HCT116 (cell line): ENCODE results near the gene PRKCH. TPM values are rescaled to one million over a fixed set of nuclear protein-coding genes. Genes with fewer than 3 reads are reported as not detected.

ENCODE experiments used
- ATAC-seq: fragments of 200-7000 bp; cut with Tn5 transposase; 2 replicates; pipeline ENCODE4 v1.9.1; 2020; ENCODE audit warnings: mild to moderate bottlenecking, moderate library complexity
- BruUV-seq: library from RNA; stranded (reverse); fragments of 400-500 nt; replicated peaks from 2 replicates; lab custom pipeline; 2021; lab: Mats Ljungman, UMichigan
- CTCF ChIA-PET: fragments of 300-600 bp; sonication (Branson Sonifier 250); formaldehyde crosslinking; loops from one replicate; lab custom pipeline; 2021; ENCODE audit warnings: antibody characterized with exemption; lab: Charles Lee
- POLR2A ChIA-PET: fragments of 300-600, 350-600 bp; sonication (Branson Sonifier 250); formaldehyde crosslinking; loops from one replicate; lab custom pipeline; 2021; ENCODE audit warnings: antibody characterized with exemption; lab: Charles Lee
- RAD21 ChIA-PET, 2 experiments: fragments of 300-600 bp; sonication (Branson Sonifier 250); formaldehyde crosslinking; loops; one replicate each; lab custom pipeline; 2023; ENCODE audit warnings: low total read pairs in 2 of 2; ENCODE audit not compliant: uncharacterized antibody in 2 of 2, unreplicated experiment in 2 of 2, low non-redundant PET in 1 of 2; lab: Charles Lee
- DNase-seq: peaks from one replicate; pipeline ENCODE4 v3.0.0-alpha.2; 2010; ENCODE audit warnings: low read depth, low spot score
- H2AFZ ChIP-seq: fragments of 200-600 bp; shearing (Covaris generic), sonication (generic); 2 replicates; pipeline ENCODE4 v1.6.1; 2017; ENCODE audit warnings: low read depth, mixed run types, mixed read lengths, antibody characterized with exemption, low read length; ENCODE audit not compliant: poor library complexity, severe bottlenecking
- H3K27ac ChIP-seq: 2 replicates; pipeline ENCODE4 v1.5.1; 2012; ENCODE audit warnings: low read depth, low read length
- H3K27me3 ChIP-seq: fragments of 200-600 bp; sonication (generic); 2 replicates; pipeline ENCODE4 v1.6.1; 2016; ENCODE audit warnings: mixed run types, low read length, mixed read lengths; ENCODE audit not compliant: insufficient read depth
- H3K36me3 ChIP-seq, 2 experiments: fragments of 200-500 bp in 1 of 2; fragments of 200-600 bp in 1 of 2; sonication (Bioruptor generic) in 1 of 2; sonication (generic) in 1 of 2; 2 replicates each; pipeline versions ENCODE4 v1.5.1 to v1.6.1; 2014 to 2016; ENCODE audit warnings: low read length in 2 of 2, inconsistent platforms in 1 of 2, mixed read lengths in 1 of 2, mixed run types in 1 of 2; ENCODE audit not compliant: insufficient read depth in 2 of 2, control insufficient read depth in 1 of 2
- H3K4me1 ChIP-seq, 2 experiments: fragments of 200-600 bp in 1 of 2; sonication (generic) in 1 of 2; 2 replicates each; pipeline versions ENCODE4 v1.5.1 to v1.6.1; 2012 to 2017; ENCODE audit warnings: low read length in 2 of 2, inconsistent platforms in 1 of 2, mild to moderate bottlenecking in 1 of 2, mixed read lengths in 1 of 2, mixed run types in 1 of 2, moderate library complexity in 1 of 2; ENCODE audit not compliant: insufficient read depth in 2 of 2, control insufficient read depth in 1 of 2
- H3K4me2 ChIP-seq: fragments of 200-600 bp; sonication (generic); 2 replicates; pipeline ENCODE4 v1.6.1; 2017; ENCODE audit warnings: mixed run types, low read length, mixed read lengths
- H3K4me3 ChIP-seq, 2 experiments: fragments of 200-600 bp in 1 of 2; sonication (generic) in 1 of 2; replicated peaks in 1 of 2; 2 replicates each; pipeline ENCODE4 v1.5.1; 2011 to 2016; ENCODE audit warnings: low read length in 2 of 2, control low read depth in 1 of 2, low read depth in 1 of 2, mild to moderate bottlenecking in 1 of 2, mixed read lengths in 1 of 2, mixed run types in 1 of 2
- H3K79me2 ChIP-seq: fragments of 200-600 bp; sonication (generic); 2 replicates; pipeline ENCODE4 v1.6.1; 2017; ENCODE audit warnings: mild to moderate bottlenecking, mixed run types, low read length, moderate library complexity, mixed read lengths; ENCODE audit not compliant: insufficient read depth
- H3K9ac ChIP-seq: fragments of 200-600 bp; sonication (generic); 2 replicates; pipeline ENCODE4 v1.6.1; 2016; ENCODE audit warnings: low read length, mixed read lengths
- H3K9me2 ChIP-seq: fragments of 200-600 bp; sonication (generic), shearing (Covaris generic); 2 replicates; pipeline ENCODE4 v1.6.1; 2017; ENCODE audit warnings: mixed run types, mild to moderate bottlenecking, moderate library complexity; ENCODE audit not compliant: insufficient read depth
- H3K9me3 ChIP-seq, 2 experiments: fragments of 200-500 bp in 1 of 2; fragments of 200-600 bp in 1 of 2; sonication (Bioruptor generic) in 1 of 2; sonication (generic) in 1 of 2; 2 replicates each; pipeline ENCODE4 v1.6.1; 2014 to 2017; ENCODE audit warnings: low read length in 2 of 2, mixed read lengths in 2 of 2, inconsistent platforms in 1 of 2, low read depth in 1 of 2, mild to moderate bottlenecking in 1 of 2, mixed run types in 1 of 2, moderate library complexity in 1 of 2; ENCODE audit not compliant: control insufficient read depth in 1 of 2, insufficient read depth in 1 of 2
- H4K20me1 ChIP-seq: fragments of 200-600 bp; sonication (generic), shearing (Covaris generic); 2 replicates; pipeline ENCODE4 v1.6.1; 2017; ENCODE audit warnings: mixed run types, mild to moderate bottlenecking, moderate library complexity; ENCODE audit not compliant: insufficient read depth
- ATF3 ChIP-seq: IDR thresholded peaks from 2 replicates; pipeline ENCODE4 v1.6.1; 2012
- CBX3 ChIP-seq: IDR thresholded peaks from 2 replicates; pipeline ENCODE4 v1.6.1; 2012; ENCODE audit warnings: low read depth
- CEBPB ChIP-seq: IDR thresholded peaks from 2 replicates; pipeline ENCODE4 v1.6.1; 2012; ENCODE audit warnings: low read depth
- CTCF ChIP-seq, 3 experiments: fragments of 200-600 bp in 1 of 3; sonication (generic) in 1 of 3; IDR thresholded peaks in 2 of 3; conservative IDR thresholded peaks in 1 of 3; 2 replicates each; pipeline ENCODE4 v1.5.1; 2012 to 2017; ENCODE audit warnings: low read depth in 2 of 3, low read length in 2 of 3, antibody characterized with exemption in 1 of 3, borderline replicate concordance in 1 of 3, control low read depth in 1 of 3, mild to moderate bottlenecking in 1 of 3, mixed read lengths in 1 of 3, mixed run types in 1 of 3, moderate library complexity in 1 of 3; ENCODE audit not compliant: insufficient read depth in 1 of 3
- ELF1 ChIP-seq: IDR thresholded peaks from 2 replicates; pipeline ENCODE4 v1.6.1; 2012; ENCODE audit warnings: low read depth, borderline replicate concordance
- EZH2phosphoT487 ChIP-seq: fragments of 200-600 bp; IDR thresholded peaks from 2 replicates; pipeline ENCODE4 v1.6.1; 2018; ENCODE audit warnings: antibody characterized with exemption, borderline replicate concordance
- FOSL1 ChIP-seq: IDR thresholded peaks from 2 replicates; pipeline ENCODE4 v1.6.1; 2012; ENCODE audit warnings: low read depth
- POLR2A ChIP-seq: IDR thresholded peaks from 2 replicates; pipeline ENCODE4 v1.7.0; 2011; ENCODE audit warnings: borderline replicate concordance; ENCODE audit not compliant: insufficient read depth, insufficient read length; ENCODE audit errors: extremely low read depth
- RAD21 ChIP-seq: IDR thresholded peaks from 2 replicates; pipeline ENCODE4 v1.6.1; 2012; ENCODE audit warnings: low read depth, mild to moderate bottlenecking
- REST ChIP-seq: IDR thresholded peaks from 2 replicates; pipeline ENCODE4 v1.6.1; 2012; ENCODE audit warnings: low read depth
- SP1 ChIP-seq: IDR thresholded peaks from 2 replicates; pipeline ENCODE4 v1.6.1; 2012; ENCODE audit warnings: low read depth
- TCF7L2 ChIP-seq: IDR thresholded peaks from 2 replicates; pipeline ENCODE4 v1.7.0; 2011; ENCODE audit warnings: borderline replicate concordance, inconsistent platforms; ENCODE audit not compliant: insufficient read depth, insufficient read length; ENCODE audit errors: extremely low read depth
- ZNF274 ChIP-seq: fragments of 200-500 bp; sonication (Bioruptor generic); IDR thresholded peaks from 2 replicates; pipeline ENCODE4 v1.6.1; 2014; ENCODE audit warnings: mild to moderate bottlenecking, low read depth, low read length, inconsistent platforms
- intact Hi-C: fragments of 100-400 bp; cut with micrococcal nuclease; formaldehyde crosslinking; loops from 2 replicates; pipeline ENCODE4 v1.10.0; 2022
- total RNA-seq: library from RNA; stranded (reverse); gene quantifications from one replicate; pipeline ENCODE4 v1.2.1, GENCODE V29; 2021; ENCODE audit not compliant: unreplicated experiment

PRKCH gene
- total RNA-seq, 1 experiment from 2014 or later, result 16.6 TPM

GRCh38 chr14:61472801-61473376 is 151.5 kb downstream of the PRKCH start:
- H3K9ac ChIP-seq, result no peak overlapping the region
- no peaks in the 10 kb centered on the region for H3K36me3 ChIP-seq
- ATAC-seq (no peak), DNase-seq (no peak)
- intact Hi-C loops, result no loop called here
- no peaks in the 10 kb centered on the region for H3K79me2 ChIP-seq
- ChIA-PET POLR2A (no interaction called here), CTCF (interaction anchor here (1.6 kb wide), 1 partner anchor 90 kb away, joined by 3 read pairs; no protein-coding TSS in a partner anchor), RAD21 (no interaction called here)
- H3K9me2 ChIP-seq, result no peaks in the 10 kb centered on the region
- no peaks in the 10 kb centered on the region for H3K9me3 ChIP-seq
- no peaks in the 10 kb centered on the region for H4K20me1 ChIP-seq
- BruUV-seq, result no TSS peak
- no peaks in the 10 kb centered on the region for H3K27me3 ChIP-seq
- H2AFZ ChIP-seq, result no peak overlapping the region
- no peak overlapping the region for H3K27ac ChIP-seq
- H3K4me1 ChIP-seq, result peaks cover 27 to 34% of the 10 kb centered on the region in 2 experiments
- TF ChIP-seq TCF7L2 (no peak), REST (no peak), POLR2A (no peak), CEBPB (no peak), ZNF274 (no peak), FOSL1 (no peak), CTCF (IDR thresholded peaks at IDR 0.05 in 2 of 3, conservative IDR thresholded peaks at IDR 0.05 in 1 of 3; ENCODE audit: borderline replicate concordance in 1 of 3, insufficient read depth in 1 of 3, low read depth in 2 of 3, low read length in 2 of 3) (no peak), ATF3 (no peak), CBX3 (no peak), SP1 (no peak), RAD21 (no peak), ELF1 (no peak), EZH2phosphoT487 (no peak)
- H3K4me2 ChIP-seq, result no peak overlapping the region
- no peak overlapping the region for H3K4me3 ChIP-seq
